Transverse colon (tissue), 4 donors: ENCODE data around the gene APCDD1L.

Experiments used
- EP300 ChIP-seq: sonication (generic); formaldehyde crosslinking; IDR thresholded peaks from one replicate; pipeline ENCODE4 v1.6.1; 2017; ENCODE audit warnings: antibody characterized with exemption, low read depth
- POLR2A ChIP-seq: fragments of 450-650 bp; IDR thresholded peaks from one replicate; pipeline ENCODE4 v1.6.1; 2016; ENCODE audit warnings: antibody characterized with exemption, mild to moderate bottlenecking, moderate library complexity
- POLR2AphosphoS5 ChIP-seq, 3 donors: sonication (generic); formaldehyde crosslinking; IDR thresholded peaks; one replicate each; pipeline ENCODE4 v1.6.1; 2016; ENCODE audit warnings: antibody characterized with exemption in 3 of 3
- TF ChIP-seq, protein P1 (sequence below), 5 experiments: fragments of 200-600 bp in 3 of 5; fragments of 450-650 bp in 2 of 5; sonication (generic) in 3 of 5; IDR thresholded peaks; 1 replicate in 2 of 5; 2 replicates in 3 of 5; pipeline ENCODE4 v1.5.1; 2016 to 2017; ENCODE audit warnings: antibody characterized with exemption in 5 of 5, inconsistent platforms in 3 of 5, mild to moderate bottlenecking in 2 of 5, moderate library complexity in 1 of 5

DNA sequence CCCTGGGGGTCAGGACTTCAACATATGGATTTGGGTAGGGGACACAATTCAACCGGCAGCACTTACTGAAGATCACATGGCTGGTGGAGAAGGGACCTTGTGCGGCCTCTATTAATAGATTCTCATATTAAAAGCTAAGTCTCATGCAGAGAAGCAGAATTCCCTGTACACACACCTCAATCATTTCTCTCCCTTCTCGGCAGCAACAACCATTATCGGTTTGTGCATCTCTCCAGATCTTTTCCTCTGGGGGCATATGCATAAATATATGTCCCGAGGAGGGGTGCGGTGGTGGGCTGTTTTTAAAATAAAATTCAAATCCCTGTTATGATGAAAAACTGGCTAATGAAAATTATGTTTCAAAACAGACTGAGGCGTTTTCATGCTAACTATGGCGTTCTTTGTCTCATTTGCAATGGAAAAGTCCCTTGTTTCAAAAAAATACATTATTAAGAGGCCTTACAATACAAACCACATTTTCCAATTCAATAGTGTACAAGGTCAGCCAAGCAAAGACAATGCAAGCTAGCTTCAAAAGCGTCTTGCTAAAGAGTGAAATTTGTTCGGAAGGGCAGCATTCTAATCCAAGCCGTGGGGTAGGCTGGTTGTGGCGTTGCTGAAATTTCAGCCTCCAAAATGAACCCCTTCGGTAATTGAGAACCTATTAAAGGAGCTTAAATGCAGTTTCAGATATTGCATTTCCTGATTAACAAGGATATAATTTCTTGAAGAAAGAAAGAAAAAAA is 17.3 kb downstream of the APCDD1L start:
- TF ChIP-seq, protein P1, sequence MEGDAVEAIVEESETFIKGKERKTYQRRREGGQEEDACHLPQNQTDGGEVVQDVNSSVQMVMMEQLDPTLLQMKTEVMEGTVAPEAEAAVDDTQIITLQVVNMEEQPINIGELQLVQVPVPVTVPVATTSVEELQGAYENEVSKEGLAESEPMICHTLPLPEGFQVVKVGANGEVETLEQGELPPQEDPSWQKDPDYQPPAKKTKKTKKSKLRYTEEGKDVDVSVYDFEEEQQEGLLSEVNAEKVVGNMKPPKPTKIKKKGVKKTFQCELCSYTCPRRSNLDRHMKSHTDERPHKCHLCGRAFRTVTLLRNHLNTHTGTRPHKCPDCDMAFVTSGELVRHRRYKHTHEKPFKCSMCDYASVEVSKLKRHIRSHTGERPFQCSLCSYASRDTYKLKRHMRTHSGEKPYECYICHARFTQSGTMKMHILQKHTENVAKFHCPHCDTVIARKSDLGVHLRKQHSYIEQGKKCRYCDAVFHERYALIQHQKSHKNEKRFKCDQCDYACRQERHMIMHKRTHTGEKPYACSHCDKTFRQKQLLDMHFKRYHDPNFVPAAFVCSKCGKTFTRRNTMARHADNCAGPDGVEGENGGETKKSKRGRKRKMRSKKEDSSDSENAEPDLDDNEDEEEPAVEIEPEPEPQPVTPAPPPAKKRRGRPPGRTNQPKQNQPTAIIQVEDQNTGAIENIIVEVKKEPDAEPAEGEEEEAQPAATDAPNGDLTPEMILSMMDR (IDR thresholded peaks at IDR 0.05), result no peak
- TF ChIP-seq POLR2A (no peak), EP300 (no peak), POLR2AphosphoS5 (IDR thresholded peaks at IDR 0.05) (no peak)
